ENCODE data around the gene RNF166. TPM values are rescaled to one million over a fixed set of nuclear protein-coding genes. Genes with fewer than 3 reads are reported as not detected.

RNF166 gene
- total RNA-seq, 2 donors from 2014 or later, result 24.2 to 27.2 TPM

GRCh38 chr16:88687676-88688012 lies 18.6 kb downstream of the RNF166 start:
- Histone ChIP-seq H3K9ac (ENCODE audit: extremely low read depth, low read length, poor library complexity, severe bottlenecking) (no peak overlapping the region), H3K27me3 (ENCODE audit: control insufficient read depth, insufficient read depth, low read length, poor library complexity, severe bottlenecking) (peaks cover 35% of the 10 kb centered on the region), H3K4me1 (ENCODE audit: control insufficient read depth, insufficient read depth, low read length) (no peaks in the 10 kb centered on the region), H3K27ac (ENCODE audit: low read depth, low read length) (no peak overlapping the region), H3K36me3 (ENCODE audit: control insufficient read depth, insufficient read depth, low read length) (no peaks in the 10 kb centered on the region), H3K4me3 (ENCODE audit: low read length) (no peak overlapping the region), H3K9me3 (ENCODE audit: control insufficient read depth, low read length) (no peaks in the 10 kb centered on the region)
- Mint-ChIP-seq H3K9me3 (no peaks in the 10 kb centered on the region), H3K27me3 (ENCODE audit: insufficient read depth) (peaks cover 40% of the 10 kb centered on the region), H3K36me3 (ENCODE audit: low read depth) (no peaks in the 10 kb centered on the region), H3K27ac (no peak overlapping the region), H3K4me1 (peaks cover 10% of the 10 kb centered on the region), H3K4me3 (peak overlapping the region; percentile 28)
- WGBS, 2 experiments (ENCODE audit: insufficient coverage in 1 of 2, insufficient read length in 1 of 2), result 77% methylated on average over 3 of the region's 3 CpGs; no CpG with 5 or more reads in 1 of the 2 experiments
- TF ChIP-seq CTCF (conservative IDR thresholded peaks at IDR 0.05), result no peak
- DNase-seq, result no peak

GRCh38 chr16:88687254-88687576 lies 19.0 kb downstream of the RNF166 start:
- Mint-ChIP-seq H3K27me3 (ENCODE audit: insufficient read depth) (peaks cover 40% of the 10 kb centered on the region), H3K4me1 (peaks cover 10% of the 10 kb centered on the region), H3K4me3 (peak overlapping the region; percentile 57), H3K9me3 (no peaks in the 10 kb centered on the region), H3K36me3 (ENCODE audit: low read depth) (no peaks in the 10 kb centered on the region), H3K27ac (no peak overlapping the region)
- Histone ChIP-seq H3K36me3 (ENCODE audit: control insufficient read depth, insufficient read depth, low read length) (no peaks in the 10 kb centered on the region), H3K27me3 (ENCODE audit: control insufficient read depth, insufficient read depth, low read length, poor library complexity, severe bottlenecking) (peaks cover 35% of the 10 kb centered on the region), H3K4me3 (ENCODE audit: low read length) (no peak overlapping the region), H3K27ac (ENCODE audit: low read depth, low read length) (no peak overlapping the region), H3K4me1 (ENCODE audit: control insufficient read depth, insufficient read depth, low read length) (no peaks in the 10 kb centered on the region), H3K9ac (ENCODE audit: extremely low read depth, low read length, poor library complexity, severe bottlenecking) (no peak overlapping the region), H3K9me3 (ENCODE audit: control insufficient read depth, low read length) (no peaks in the 10 kb centered on the region)
- no peak for TF ChIP-seq CTCF (conservative IDR thresholded peaks at IDR 0.05)
- WGBS, 2 experiments (ENCODE audit: insufficient coverage in 1 of 2, insufficient read length in 1 of 2), result 68 to 76% methylated on average over 4 to 10 of the region's 10 CpGs
- no peak for DNase-seq

- Histone ChIP-seq H3K9ac (ENCODE audit: extremely low read depth, low read length, poor library complexity, severe bottlenecking) (no peak within 1 kb of the TSS), H3K9me3 (ENCODE audit: control insufficient read depth, low read length) (no peaks in the 10 kb centered on the region), H3K4me1 (ENCODE audit: control insufficient read depth, insufficient read depth, low read length) (no peaks in the 10 kb centered on the region), H3K27me3 (ENCODE audit: control insufficient read depth, insufficient read depth, low read length, poor library complexity, severe bottlenecking) (peaks cover 35% of the 10 kb centered on the region), H3K27ac (ENCODE audit: low read depth, low read length) (no peak within 1 kb of the TSS), H3K4me3 (ENCODE audit: low read length) (peak within 1 kb of the TSS; percentile 76), H3K36me3 (ENCODE audit: control insufficient read depth, insufficient read depth, low read length) (no peaks in the 10 kb centered on the region)
- Mint-ChIP-seq H3K4me1 (peaks cover 10% of the 10 kb centered on the region), H3K4me3 (peak within 1 kb of the TSS; percentile 57), H3K27me3 (ENCODE audit: insufficient read depth) (peaks cover 40% of the 10 kb centered on the region), H3K36me3 (ENCODE audit: low read depth) (no peaks in the 10 kb centered on the region), H3K27ac (no peak within 1 kb of the TSS), H3K9me3 (no peaks in the 10 kb centered on the region)
- no peak for TF ChIP-seq CTCF (conservative IDR thresholded peaks at IDR 0.05)
- peak; percentile 98 for DNase-seq
- WGBS, 2 experiments (ENCODE audit: insufficient coverage in 1 of 2, insufficient read length in 1 of 2), result 9 to 10% methylated on average over 46 to 65 of the region's 65 CpGs
Measured at GRCh38 chr16:88686439-88687253, 19.6 kb downstream of the RNF166 start, which contains the start of gene SNAI3. Gene SNAI3 (minus strand): TSS chr16:88686507. CDS start chr16:88686406, 101 bp downstream.

Data from endodermal cell (in vitro differentiated cells).